ENCODE data around the gene CYBC1. TPM values are rescaled to one million over a fixed set of nuclear protein-coding genes. Genes with fewer than 3 reads are reported as not detected.

The CYBC1 gene
- polyA plus RNA-seq, 1 donor (not counting 4 experiments of a cell fraction or from before 2014, with no cell fraction given) = 30.2 TPM

GRCh38 chr17:82436601-82437324, 13.8 kb downstream of the CYBC1 start:
- dilution Hi-C loops (cut with MboI; ENCODE audit: extremely low pct_ligation_motif_present, low sequenced_read_pairs) = loop anchor here (10.0 kb wide), 1 partner anchor 92 kb away; no protein-coding TSS in a partner anchor
- no peaks in the 10 kb centered on the region for H3K36me3 ChIP-seq (ENCODE audit: control insufficient read depth in 2 of 2, extremely low read depth in 1 of 2, insufficient read depth in 2 of 2, low read length in 2 of 2)
- DNase-seq (ENCODE audit: low read depth, low spot score) = no peak
- FAIRE-seq = no peak
- no peak overlapping the region for H2AFZ ChIP-seq (ENCODE audit: control insufficient read depth, low read length)
- no peaks in the 10 kb centered on the region for H3K9me3 ChIP-seq (ENCODE audit: control insufficient read depth, low read depth, low read length)
- H3K4me1 ChIP-seq (ENCODE audit: control insufficient read depth, extremely low read depth, insufficient read depth, low read length) = no peaks in the 10 kb centered on the region
- TF ChIP-seq EZH2 (IDR thresholded peaks at IDR 0.05; ENCODE audit: low read length) = no peak
- TF ChIP-seq, protein P1, sequence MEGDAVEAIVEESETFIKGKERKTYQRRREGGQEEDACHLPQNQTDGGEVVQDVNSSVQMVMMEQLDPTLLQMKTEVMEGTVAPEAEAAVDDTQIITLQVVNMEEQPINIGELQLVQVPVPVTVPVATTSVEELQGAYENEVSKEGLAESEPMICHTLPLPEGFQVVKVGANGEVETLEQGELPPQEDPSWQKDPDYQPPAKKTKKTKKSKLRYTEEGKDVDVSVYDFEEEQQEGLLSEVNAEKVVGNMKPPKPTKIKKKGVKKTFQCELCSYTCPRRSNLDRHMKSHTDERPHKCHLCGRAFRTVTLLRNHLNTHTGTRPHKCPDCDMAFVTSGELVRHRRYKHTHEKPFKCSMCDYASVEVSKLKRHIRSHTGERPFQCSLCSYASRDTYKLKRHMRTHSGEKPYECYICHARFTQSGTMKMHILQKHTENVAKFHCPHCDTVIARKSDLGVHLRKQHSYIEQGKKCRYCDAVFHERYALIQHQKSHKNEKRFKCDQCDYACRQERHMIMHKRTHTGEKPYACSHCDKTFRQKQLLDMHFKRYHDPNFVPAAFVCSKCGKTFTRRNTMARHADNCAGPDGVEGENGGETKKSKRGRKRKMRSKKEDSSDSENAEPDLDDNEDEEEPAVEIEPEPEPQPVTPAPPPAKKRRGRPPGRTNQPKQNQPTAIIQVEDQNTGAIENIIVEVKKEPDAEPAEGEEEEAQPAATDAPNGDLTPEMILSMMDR (optimal IDR thresholded peaks at IDR 0.05 in 1 of 3, IDR thresholded peaks at IDR 0.05 in 1 of 3, conservative IDR thresholded peaks at IDR 0.05 in 1 of 3; ENCODE audit: extremely low read depth in 1 of 3, insufficient read depth in 2 of 3, low read length in 3 of 3) = no peak
- H3K4me3 ChIP-seq (ENCODE audit: control insufficient read depth in 2 of 3, extremely low read depth in 1 of 3, insufficient read depth in 2 of 3, low read depth in 1 of 3, low read length in 3 of 3) = no peak overlapping the region
- no peaks in the 10 kb centered on the region for H3K9me1 ChIP-seq (ENCODE audit: control insufficient read depth, extremely low read depth, insufficient read depth, low read length)
- H3K9ac ChIP-seq (ENCODE audit: control insufficient read depth, extremely low read depth, insufficient read depth, low read length) = no peak overlapping the region
- no peak overlapping the region for H3K4me2 ChIP-seq (ENCODE audit: control insufficient read depth, extremely low read depth, insufficient read depth, low read depth, low read length)
- H3K79me2 ChIP-seq (ENCODE audit: control insufficient read depth, insufficient read depth, low read length) = no peaks in the 10 kb centered on the region
- no peaks in the 10 kb centered on the region for H3K27me3 ChIP-seq (ENCODE audit: control insufficient read depth, extremely low read depth, insufficient read depth, low read length)
- H4K20me1 ChIP-seq (ENCODE audit: control insufficient read depth, extremely low read depth, insufficient read depth, low read length) = no peaks in the 10 kb centered on the region
- H3K27ac ChIP-seq (ENCODE audit: control insufficient read depth, insufficient read depth, low read length) = no peak overlapping the region

DNA sequence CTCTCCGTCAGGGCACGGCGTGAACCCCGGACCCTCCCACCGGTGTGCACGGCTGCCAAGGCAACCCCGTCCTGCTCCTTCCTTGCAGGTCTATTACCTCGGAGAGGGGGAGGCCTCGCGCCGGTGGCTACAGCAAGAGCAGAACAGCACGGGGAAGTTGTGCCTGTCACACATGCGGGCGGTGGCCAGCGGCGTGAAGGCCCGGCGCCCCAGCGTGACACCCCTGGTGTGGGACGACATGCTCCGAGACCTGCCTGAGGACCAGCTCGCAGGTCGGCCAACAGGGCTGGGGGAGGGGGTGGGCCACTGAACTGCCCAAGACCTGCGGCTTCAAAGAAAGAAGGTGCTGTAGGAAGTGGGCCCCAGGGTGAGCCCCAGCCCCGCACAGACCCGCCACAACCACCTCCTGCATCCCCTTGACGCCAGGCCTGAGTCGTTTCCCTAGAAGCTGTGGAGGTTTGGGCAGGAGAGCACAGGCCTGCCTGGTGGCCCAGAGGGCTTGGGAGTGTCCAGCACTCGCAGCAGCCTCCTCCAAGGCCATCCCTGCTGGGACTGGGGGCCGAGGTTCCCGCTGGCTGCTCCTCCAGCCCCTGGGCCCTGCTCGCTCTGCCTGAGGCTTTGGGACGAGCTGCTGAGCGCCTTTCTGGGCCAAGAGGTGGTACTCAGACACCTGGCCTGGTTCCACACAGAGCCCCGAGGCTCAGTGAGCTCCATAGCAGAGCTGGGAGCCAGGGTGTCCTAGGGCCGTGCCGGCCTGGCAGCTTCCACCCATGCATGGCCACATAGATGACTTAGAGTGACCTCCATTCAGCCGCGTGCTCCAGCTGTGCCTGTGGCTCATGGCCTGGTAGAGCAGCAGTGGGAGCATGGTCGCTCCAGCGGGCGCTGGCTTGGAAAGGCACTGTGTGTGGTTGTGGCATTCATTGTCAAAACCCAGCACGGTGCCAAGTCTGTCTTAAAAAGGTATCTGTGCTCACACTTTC, 14.7 kb downstream of the CYBC1 start:
- Histone ChIP-seq H3K4me3 (ENCODE audit: control insufficient read depth in 2 of 3, extremely low read depth in 1 of 3, insufficient read depth in 2 of 3, low read depth in 1 of 3, low read length in 3 of 3) (no peak overlapping the region), H2AFZ (ENCODE audit: control insufficient read depth, low read length) (no peak overlapping the region), H3K36me3 (ENCODE audit: control insufficient read depth in 2 of 2, extremely low read depth in 1 of 2, insufficient read depth in 2 of 2, low read length in 2 of 2) (no peaks in the 10 kb centered on the region), H3K79me2 (ENCODE audit: control insufficient read depth, insufficient read depth, low read length) (no peaks in the 10 kb centered on the region), H3K4me1 (ENCODE audit: control insufficient read depth, extremely low read depth, insufficient read depth, low read length) (no peaks in the 10 kb centered on the region), H3K27me3 (ENCODE audit: control insufficient read depth, extremely low read depth, insufficient read depth, low read length) (no peaks in the 10 kb centered on the region), H3K4me2 (ENCODE audit: control insufficient read depth, extremely low read depth, insufficient read depth, low read depth, low read length) (no peak overlapping the region), H3K27ac (ENCODE audit: control insufficient read depth, insufficient read depth, low read length) (no peak overlapping the region), H4K20me1 (ENCODE audit: control insufficient read depth, extremely low read depth, insufficient read depth, low read length) (no peaks in the 10 kb centered on the region), H3K9me3 (ENCODE audit: control insufficient read depth, low read depth, low read length) (no peaks in the 10 kb centered on the region), H3K9ac (ENCODE audit: control insufficient read depth, extremely low read depth, insufficient read depth, low read length) (no peak overlapping the region), H3K9me1 (ENCODE audit: control insufficient read depth, extremely low read depth, insufficient read depth, low read length) (no peaks in the 10 kb centered on the region)
- no peak for TF ChIP-seq EZH2 (IDR thresholded peaks at IDR 0.05; ENCODE audit: low read length)
- TF ChIP-seq, protein P1 (optimal IDR thresholded peaks at IDR 0.05 in 1 of 3, IDR thresholded peaks at IDR 0.05 in 1 of 3, conservative IDR thresholded peaks at IDR 0.05 in 1 of 3; ENCODE audit: extremely low read depth in 1 of 3, insufficient read depth in 2 of 3, low read length in 3 of 3) = no peak
- dilution Hi-C loops (cut with MboI; ENCODE audit: extremely low pct_ligation_motif_present, low sequenced_read_pairs) = loop anchor here (10.0 kb wide), 1 partner anchor 91 kb away; no protein-coding TSS in a partner anchor
- no peak for FAIRE-seq
- no peak for DNase-seq (ENCODE audit: low read depth, low spot score)

Measured in keratinocyte (primary cell).